ENCODE data around the gene PAGE2.
"Not testable (repeated sequence)": the region's sequence is repeated elsewhere in the genome, so short reads cannot be mapped to it uniquely, and the experiment has no call there.

PAGE2 gene

GRCh38 chrX:55107911-55108310 is 19.1 kb downstream of the PAGE2 start:
- no peak overlapping the region for H3K4me3 ChIP-seq (ENCODE audit: low read depth, low read length)
- CTCF ChIA-PET: no interaction called here
- TF ChIP-seq, protein P1, sequence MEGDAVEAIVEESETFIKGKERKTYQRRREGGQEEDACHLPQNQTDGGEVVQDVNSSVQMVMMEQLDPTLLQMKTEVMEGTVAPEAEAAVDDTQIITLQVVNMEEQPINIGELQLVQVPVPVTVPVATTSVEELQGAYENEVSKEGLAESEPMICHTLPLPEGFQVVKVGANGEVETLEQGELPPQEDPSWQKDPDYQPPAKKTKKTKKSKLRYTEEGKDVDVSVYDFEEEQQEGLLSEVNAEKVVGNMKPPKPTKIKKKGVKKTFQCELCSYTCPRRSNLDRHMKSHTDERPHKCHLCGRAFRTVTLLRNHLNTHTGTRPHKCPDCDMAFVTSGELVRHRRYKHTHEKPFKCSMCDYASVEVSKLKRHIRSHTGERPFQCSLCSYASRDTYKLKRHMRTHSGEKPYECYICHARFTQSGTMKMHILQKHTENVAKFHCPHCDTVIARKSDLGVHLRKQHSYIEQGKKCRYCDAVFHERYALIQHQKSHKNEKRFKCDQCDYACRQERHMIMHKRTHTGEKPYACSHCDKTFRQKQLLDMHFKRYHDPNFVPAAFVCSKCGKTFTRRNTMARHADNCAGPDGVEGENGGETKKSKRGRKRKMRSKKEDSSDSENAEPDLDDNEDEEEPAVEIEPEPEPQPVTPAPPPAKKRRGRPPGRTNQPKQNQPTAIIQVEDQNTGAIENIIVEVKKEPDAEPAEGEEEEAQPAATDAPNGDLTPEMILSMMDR (IDR thresholded peaks at IDR 0.05; ENCODE audit: insufficient read depth, low read length, missing control alignments): no peak
- DNase-seq (ENCODE audit: low read depth, low spot score): no peak
- POLR2A ChIA-PET: no interaction called here

DNA sequence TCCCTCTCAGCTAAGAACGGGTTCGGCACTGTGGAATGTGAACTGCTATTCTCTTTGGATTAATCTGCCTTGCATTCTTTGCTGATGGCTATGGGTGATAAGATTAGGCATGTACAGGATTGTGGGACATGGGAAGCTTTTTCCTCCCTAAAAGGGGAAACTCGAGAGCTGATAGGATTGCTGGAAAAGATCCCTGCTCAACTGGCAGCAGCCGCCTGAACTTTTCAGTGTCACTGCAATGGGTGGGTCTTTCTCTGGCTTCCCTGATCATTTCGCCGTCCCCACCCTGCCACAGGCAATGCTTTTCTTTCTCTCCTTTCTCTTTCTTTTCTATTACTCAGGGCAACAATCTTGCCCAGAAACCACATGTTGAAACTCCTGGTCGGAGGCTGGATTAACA is 20.5 kb downstream of the PAGE2 start:
- no peak overlapping the region for H3K4me3 ChIP-seq (ENCODE audit: low read depth, low read length)
- ChIA-PET CTCF (no interaction called here), POLR2A (no interaction called here)
- TF ChIP-seq, protein P1 (IDR thresholded peaks at IDR 0.05; ENCODE audit: insufficient read depth, low read length, missing control alignments): no peak
- no peak for DNase-seq (ENCODE audit: low read depth, low spot score)

GRCh38 chrX:55111578-55112254 is 22.9 kb downstream of the PAGE2 start:
- DNase-seq (ENCODE audit: low read depth, low spot score): no peak
- ChIA-PET CTCF (no interaction called here), POLR2A (no interaction called here)
- TF ChIP-seq, protein P1 (IDR thresholded peaks at IDR 0.05; ENCODE audit: insufficient read depth, low read length, missing control alignments): no peak
- H3K4me3 ChIP-seq (ENCODE audit: low read depth, low read length): no peak overlapping the region

- DNase-seq (ENCODE audit: low read depth, low spot score); H3K4me3 ChIP-seq (ENCODE audit: low read depth, low read length); POLR2A ChIA-PET; CTCF ChIA-PET: not testable (repeated sequence)
These were observed 27.8 kb downstream of the PAGE2 start for GRCh38 chrX:55116589-55116988.

GRCh38 chrX:55118574-55118973 is 29.8 kb downstream of the PAGE2 start:
- no peak for DNase-seq (ENCODE audit: low read depth, low spot score)
- ChIA-PET CTCF (no interaction called here), POLR2A (no interaction called here)
- TF ChIP-seq, protein P1 (IDR thresholded peaks at IDR 0.05; ENCODE audit: insufficient read depth, low read length, missing control alignments): no peak
- H3K4me3 ChIP-seq (ENCODE audit: low read depth, low read length): no peak overlapping the region

- TF ChIP-seq, protein P1 (IDR thresholded peaks at IDR 0.05; ENCODE audit: insufficient read depth, low read length, missing control alignments): no peak
- CTCF ChIA-PET: no interaction called here
- DNase-seq (ENCODE audit: low read depth, low spot score): no peak
- H3K4me3 ChIP-seq (ENCODE audit: low read depth, low read length): no peak overlapping the region
- POLR2A ChIA-PET: no interaction called here
These were observed 30.5 kb downstream of the PAGE2 start for GRCh38 chrX:55119271-55119670.

- no peak for DNase-seq (ENCODE audit: low read depth, low spot score)
- H3K4me3 ChIP-seq (ENCODE audit: low read depth, low read length): no peak overlapping the region
- ChIA-PET CTCF (no interaction called here), POLR2A (no interaction called here)
- TF ChIP-seq, protein P1 (IDR thresholded peaks at IDR 0.05; ENCODE audit: insufficient read depth, low read length, missing control alignments): no peak
These were observed 30.9 kb downstream of the PAGE2 start for GRCh38 chrX:55119712-55120111.

Data from AG04449 (cell line).